Stomach (tissue), 4 donors: ENCODE measurements around the gene CREB5.

Experiments used
- EP300 ChIP-seq: sonication (generic); formaldehyde crosslinking; IDR thresholded peaks from one replicate; pipeline ENCODE4 v1.6.1; 2017; ENCODE audit warnings: antibody characterized with exemption
- TF ChIP-seq, protein P1 (sequence below), 7 experiments: fragments of 450-650 bp in 4 of 7; fragments of 200-600 bp in 3 of 7; sonication (generic) in 3 of 7; IDR thresholded peaks; one replicate each; pipeline ENCODE4 v1.5.1; 2016 to 2019; ENCODE audit warnings: antibody characterized with exemption in 7 of 7, control low read depth in 2 of 7, mild to moderate bottlenecking in 1 of 7

DNA sequence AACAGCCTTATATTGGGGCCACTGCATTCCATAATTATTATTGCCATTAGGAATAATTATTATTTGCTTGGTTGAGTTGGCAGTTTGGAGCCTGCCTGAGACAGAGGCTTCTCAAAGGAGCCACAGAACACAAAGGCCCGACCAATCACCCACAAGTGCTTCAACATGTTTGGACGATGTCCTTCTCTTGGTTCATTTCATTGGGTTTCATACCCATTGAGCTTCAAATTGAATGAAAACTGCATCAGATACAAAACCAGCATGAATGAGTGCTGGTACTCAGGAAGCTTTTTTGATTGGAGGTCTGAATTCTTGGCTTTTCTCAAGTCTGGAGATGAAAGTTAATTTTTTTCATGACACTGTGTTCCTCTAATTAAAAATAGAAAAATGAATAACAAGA lies 168.3 kb downstream of the CREB5 start:
- TF ChIP-seq, protein P1, sequence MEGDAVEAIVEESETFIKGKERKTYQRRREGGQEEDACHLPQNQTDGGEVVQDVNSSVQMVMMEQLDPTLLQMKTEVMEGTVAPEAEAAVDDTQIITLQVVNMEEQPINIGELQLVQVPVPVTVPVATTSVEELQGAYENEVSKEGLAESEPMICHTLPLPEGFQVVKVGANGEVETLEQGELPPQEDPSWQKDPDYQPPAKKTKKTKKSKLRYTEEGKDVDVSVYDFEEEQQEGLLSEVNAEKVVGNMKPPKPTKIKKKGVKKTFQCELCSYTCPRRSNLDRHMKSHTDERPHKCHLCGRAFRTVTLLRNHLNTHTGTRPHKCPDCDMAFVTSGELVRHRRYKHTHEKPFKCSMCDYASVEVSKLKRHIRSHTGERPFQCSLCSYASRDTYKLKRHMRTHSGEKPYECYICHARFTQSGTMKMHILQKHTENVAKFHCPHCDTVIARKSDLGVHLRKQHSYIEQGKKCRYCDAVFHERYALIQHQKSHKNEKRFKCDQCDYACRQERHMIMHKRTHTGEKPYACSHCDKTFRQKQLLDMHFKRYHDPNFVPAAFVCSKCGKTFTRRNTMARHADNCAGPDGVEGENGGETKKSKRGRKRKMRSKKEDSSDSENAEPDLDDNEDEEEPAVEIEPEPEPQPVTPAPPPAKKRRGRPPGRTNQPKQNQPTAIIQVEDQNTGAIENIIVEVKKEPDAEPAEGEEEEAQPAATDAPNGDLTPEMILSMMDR (IDR thresholded peaks at IDR 0.05), result no peak
- no peak for TF ChIP-seq EP300
